ENCODE data around the gene EPN2. TPM values are rescaled to one million over a fixed set of nuclear protein-coding genes. Genes with fewer than 3 reads are reported as not detected.

EPN2 gene
- total RNA-seq, 4 donors from 2014 or later: 25.6 to 145 (median 84.1) TPM

- intact Hi-C loops (cut with DNase I; ENCODE audit: low total_unique reads): no loop called here
- no peaks in the 10 kb centered on the region for H3K36me3 ChIP-seq
- H3K4me1 ChIP-seq: peaks cover 0 to 11% of the 10 kb centered on the region in 2 donors
- no peak overlapping the region for H3K27ac ChIP-seq
- TF ChIP-seq, protein P1, sequence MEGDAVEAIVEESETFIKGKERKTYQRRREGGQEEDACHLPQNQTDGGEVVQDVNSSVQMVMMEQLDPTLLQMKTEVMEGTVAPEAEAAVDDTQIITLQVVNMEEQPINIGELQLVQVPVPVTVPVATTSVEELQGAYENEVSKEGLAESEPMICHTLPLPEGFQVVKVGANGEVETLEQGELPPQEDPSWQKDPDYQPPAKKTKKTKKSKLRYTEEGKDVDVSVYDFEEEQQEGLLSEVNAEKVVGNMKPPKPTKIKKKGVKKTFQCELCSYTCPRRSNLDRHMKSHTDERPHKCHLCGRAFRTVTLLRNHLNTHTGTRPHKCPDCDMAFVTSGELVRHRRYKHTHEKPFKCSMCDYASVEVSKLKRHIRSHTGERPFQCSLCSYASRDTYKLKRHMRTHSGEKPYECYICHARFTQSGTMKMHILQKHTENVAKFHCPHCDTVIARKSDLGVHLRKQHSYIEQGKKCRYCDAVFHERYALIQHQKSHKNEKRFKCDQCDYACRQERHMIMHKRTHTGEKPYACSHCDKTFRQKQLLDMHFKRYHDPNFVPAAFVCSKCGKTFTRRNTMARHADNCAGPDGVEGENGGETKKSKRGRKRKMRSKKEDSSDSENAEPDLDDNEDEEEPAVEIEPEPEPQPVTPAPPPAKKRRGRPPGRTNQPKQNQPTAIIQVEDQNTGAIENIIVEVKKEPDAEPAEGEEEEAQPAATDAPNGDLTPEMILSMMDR (IDR thresholded peaks at IDR 0.05): no peak
- no peak for TF ChIP-seq POLR2A (IDR thresholded peaks at IDR 0.05)
- no peaks in the 10 kb centered on the region for H3K27me3 ChIP-seq
- H3K4me3 ChIP-seq: no peak overlapping the region
- DNase-seq: no peak
- H3K9me3 ChIP-seq: no peaks in the 10 kb centered on the region
These were observed 84.4 kb downstream of the EPN2 start for GRCh38 chr17:19321481-19322128.

DNA sequence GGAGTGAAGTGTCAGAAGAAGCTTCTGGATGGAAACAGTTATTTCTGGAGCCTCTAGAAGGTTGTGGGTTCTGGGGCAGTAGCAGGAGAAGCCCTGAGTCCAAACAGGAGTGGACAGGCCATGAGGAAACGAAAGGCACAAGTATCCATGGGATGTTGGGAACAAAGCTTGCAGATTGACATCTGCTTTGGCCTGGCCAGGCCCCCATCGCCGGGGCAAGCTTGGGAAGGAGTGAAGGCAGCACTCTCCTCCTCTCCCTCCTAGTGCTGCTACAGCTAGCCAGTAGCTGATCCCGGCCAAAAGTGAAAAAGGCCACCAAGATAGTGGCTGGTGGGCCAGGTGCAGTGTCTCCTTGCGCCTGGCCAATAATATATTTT lies 85.0 kb downstream of the EPN2 start:
- H3K27me3 ChIP-seq: no peaks in the 10 kb centered on the region
- DNase-seq: no peak
- no peak for TF ChIP-seq POLR2A (IDR thresholded peaks at IDR 0.05)
- TF ChIP-seq, protein P1 (IDR thresholded peaks at IDR 0.05): no peak
- H3K36me3 ChIP-seq: no peaks in the 10 kb centered on the region
- H3K27ac ChIP-seq: no peak overlapping the region
- H3K4me3 ChIP-seq: no peak overlapping the region
- H3K9me3 ChIP-seq: no peaks in the 10 kb centered on the region
- peaks cover 0 to 6% of the 10 kb centered on the region in 2 donors for H3K4me1 ChIP-seq
- intact Hi-C loops (cut with DNase I; ENCODE audit: low total_unique reads): no loop called here

GRCh38 chr17:19322861-19323260 lies 85.7 kb downstream of the EPN2 start:
- DNase-seq: peak in 1 of 2 donors; percentile 5
- Histone ChIP-seq H3K9me3 (no peaks in the 10 kb centered on the region), H3K4me1 (no peaks in the 10 kb centered on the region), H3K4me3 (no peak overlapping the region), H3K27me3 (no peaks in the 10 kb centered on the region), H3K27ac (no peak overlapping the region), H3K36me3 (no peaks in the 10 kb centered on the region)
- TF ChIP-seq, protein P1 (IDR thresholded peaks at IDR 0.05): no peak
- TF ChIP-seq POLR2A (IDR thresholded peaks at IDR 0.05): no peak
- intact Hi-C loops (cut with DNase I; ENCODE audit: low total_unique reads): no loop called here

- H3K27ac ChIP-seq: no peak overlapping the region
- H3K9me3 ChIP-seq: no peaks in the 10 kb centered on the region
- no peak for DNase-seq
- no peaks in the 10 kb centered on the region for H3K36me3 ChIP-seq
- intact Hi-C loops (cut with DNase I; ENCODE audit: low total_unique reads): no loop called here
- H3K4me1 ChIP-seq: no peaks in the 10 kb centered on the region
- no peak for TF ChIP-seq POLR2A (IDR thresholded peaks at IDR 0.05)
- TF ChIP-seq, protein P1 (IDR thresholded peaks at IDR 0.05): no peak
- H3K4me3 ChIP-seq: no peak overlapping the region
- H3K27me3 ChIP-seq: no peaks in the 10 kb centered on the region
These were observed 88.4 kb downstream of the EPN2 start for GRCh38 chr17:19325542-19325941.

DNA sequence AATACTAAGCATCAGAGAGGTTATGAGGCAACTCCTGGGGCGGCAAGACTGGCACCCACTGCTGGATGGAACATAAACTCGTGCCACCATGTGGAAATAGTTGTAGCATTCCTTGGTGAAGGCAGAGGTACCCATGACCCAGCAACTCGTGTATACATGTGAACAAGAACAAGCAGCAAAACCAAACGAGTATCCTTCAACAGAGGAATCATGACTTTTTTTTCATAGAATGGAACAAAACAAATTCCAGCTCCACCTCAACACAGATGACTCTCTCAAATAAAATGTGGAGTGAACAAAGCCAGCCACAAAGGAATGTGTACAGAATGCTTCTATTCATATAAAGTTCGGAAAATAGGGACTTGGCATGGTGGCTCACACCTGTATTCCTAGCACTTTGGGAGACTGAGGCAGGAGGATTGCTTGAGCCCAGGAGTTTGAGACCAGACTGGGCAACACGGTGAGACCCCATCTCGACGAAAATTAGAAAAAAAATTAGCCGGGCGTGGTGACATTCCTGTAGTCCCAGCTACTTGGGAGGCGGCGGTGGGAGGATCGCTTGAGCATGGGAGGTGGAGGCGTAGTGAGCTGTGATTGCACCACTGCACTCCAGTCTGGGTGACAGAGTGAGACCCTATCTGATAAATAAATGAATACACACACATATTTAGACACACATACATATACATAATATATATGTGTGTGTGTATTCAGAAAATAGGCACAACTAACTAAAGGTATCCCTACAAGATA lies 90.0 kb downstream of the EPN2 start:
- Histone ChIP-seq H3K9me3 (no peaks in the 10 kb centered on the region), H3K27ac (no peak overlapping the region), H3K27me3 (no peaks in the 10 kb centered on the region), H3K4me1 (no peaks in the 10 kb centered on the region), H3K4me3 (no peak overlapping the region), H3K36me3 (no peaks in the 10 kb centered on the region)
- TF ChIP-seq, protein P1 (IDR thresholded peaks at IDR 0.05): no peak
- TF ChIP-seq POLR2A (IDR thresholded peaks at IDR 0.05): no peak
- DNase-seq: peak in 1 of 2 donors; percentile 11
- intact Hi-C loops (cut with DNase I; ENCODE audit: low total_unique reads): no loop called here

Data from uterus (tissue), 4 donors.